Natural killer cell (primary cell): Measurements from ENCODE around the gene KDM2B. TPM values are rescaled to one million over a fixed set of nuclear protein-coding genes. Genes with fewer than 3 reads are reported as not detected.

Source experiments
- ATAC-seq, 3 donors: fragments of 150-1000 bp in 2 of 3; fragments of 200-7000 bp in 1 of 3; cut with Tn5 transposase; 1 replicate in 1 of 3; 2 replicates in 2 of 3; pipeline ENCODE4 v1.10.0; 2021; ENCODE audit warnings: mild to moderate bottlenecking in 2 of 3, moderate library complexity in 2 of 3
- DNase-seq, 2 donors: peaks; one replicate each; pipeline versions ENCODE4 v3.0.0 to v3.0.0-alpha.2; 2013 to 2021; ENCODE audit warnings: mixed read lengths in 1 of 2
- H3K27ac ChIP-seq: one replicate; pipeline ENCODE4 v1.5.1; 2013; ENCODE audit warnings: mild to moderate bottlenecking, low read length
- H3K27me3 ChIP-seq: one replicate; pipeline ENCODE4 v1.6.1; 2013; ENCODE audit warnings: low read length; ENCODE audit not compliant: control insufficient read depth, insufficient read depth
- H3K36me3 ChIP-seq: one replicate; pipeline ENCODE4 v1.6.1; 2013; ENCODE audit warnings: low read length; ENCODE audit not compliant: control insufficient read depth, insufficient read depth
- H3K4me1 ChIP-seq: one replicate; pipeline ENCODE4 v1.6.1; 2013; ENCODE audit warnings: low read length; ENCODE audit not compliant: control insufficient read depth, insufficient read depth
- H3K4me3 ChIP-seq: one replicate; pipeline ENCODE4 v1.5.1; 2013; ENCODE audit warnings: low read length
- H3K9me3 ChIP-seq: one replicate; pipeline ENCODE4 v1.6.1; 2013; ENCODE audit warnings: low read length; ENCODE audit not compliant: control insufficient read depth, insufficient read depth
- H3K27ac Mint-ChIP-seq, 2 donors: one replicate each; pipeline ENCODE4 v1.8.0; 2022; ENCODE audit warnings: mild to moderate bottlenecking in 2 of 2, mixed read lengths in 2 of 2, moderate library complexity in 1 of 2
- H3K27me3 Mint-ChIP-seq, 2 donors: one replicate each; pipeline ENCODE4 v1.8.0; 2022; ENCODE audit warnings: low read depth in 2 of 2, mixed read lengths in 2 of 2
- H3K36me3 Mint-ChIP-seq: one replicate; pipeline ENCODE4 v1.8.0; 2022; ENCODE audit warnings: mixed read lengths
- H3K4me1 Mint-ChIP-seq, 2 donors: one replicate each; pipeline ENCODE4 v1.8.0; 2022; ENCODE audit warnings: mixed read lengths in 2 of 2
- H3K4me3 Mint-ChIP-seq: one replicate; pipeline ENCODE4 v1.8.0; 2022; ENCODE audit warnings: mild to moderate bottlenecking, moderate library complexity, mixed read lengths
- H3K9me3 Mint-ChIP-seq, 2 donors: one replicate each; pipeline ENCODE4 v1.8.0; 2022; ENCODE audit warnings: mixed read lengths in 2 of 2
- WGBS: methylation state at CpG from one replicate; pipeline ENCODE4 v1.1.7; 2013; ENCODE audit warnings: missing lambda C conversion rate; ENCODE audit not compliant: insufficient coverage; 5-methylcytosine and 5-hydroxymethylcytosine counted together
- intact Hi-C: fragments of 100-400 bp; cut with micrococcal nuclease; formaldehyde crosslinking; loops from one replicate; pipeline ENCODE4 v1.14.2; 2022
- total RNA-seq, 4 donors: library from RNA; stranded (reverse); fragments of 120-200 nt in 1 of 4; gene quantifications; one replicate each; pipeline versions ENCODE4 v1.2.3 to v1.2.4, GENCODE V29; 2013 to 2022
- TF ChIP-seq, protein P1 (sequence below): fragments of 200-600 bp; IDR thresholded peaks from one replicate; pipeline ENCODE4 v1.8.0; 2022; ENCODE audit warnings: antibody characterized with exemption

Gene KDM2B
- total RNA-seq, 3 donors from 2014 or later (not counting 1 experiment from before 2014, with no cell fraction given): 97.3 to 106 (median 98.1) TPM

DNA sequence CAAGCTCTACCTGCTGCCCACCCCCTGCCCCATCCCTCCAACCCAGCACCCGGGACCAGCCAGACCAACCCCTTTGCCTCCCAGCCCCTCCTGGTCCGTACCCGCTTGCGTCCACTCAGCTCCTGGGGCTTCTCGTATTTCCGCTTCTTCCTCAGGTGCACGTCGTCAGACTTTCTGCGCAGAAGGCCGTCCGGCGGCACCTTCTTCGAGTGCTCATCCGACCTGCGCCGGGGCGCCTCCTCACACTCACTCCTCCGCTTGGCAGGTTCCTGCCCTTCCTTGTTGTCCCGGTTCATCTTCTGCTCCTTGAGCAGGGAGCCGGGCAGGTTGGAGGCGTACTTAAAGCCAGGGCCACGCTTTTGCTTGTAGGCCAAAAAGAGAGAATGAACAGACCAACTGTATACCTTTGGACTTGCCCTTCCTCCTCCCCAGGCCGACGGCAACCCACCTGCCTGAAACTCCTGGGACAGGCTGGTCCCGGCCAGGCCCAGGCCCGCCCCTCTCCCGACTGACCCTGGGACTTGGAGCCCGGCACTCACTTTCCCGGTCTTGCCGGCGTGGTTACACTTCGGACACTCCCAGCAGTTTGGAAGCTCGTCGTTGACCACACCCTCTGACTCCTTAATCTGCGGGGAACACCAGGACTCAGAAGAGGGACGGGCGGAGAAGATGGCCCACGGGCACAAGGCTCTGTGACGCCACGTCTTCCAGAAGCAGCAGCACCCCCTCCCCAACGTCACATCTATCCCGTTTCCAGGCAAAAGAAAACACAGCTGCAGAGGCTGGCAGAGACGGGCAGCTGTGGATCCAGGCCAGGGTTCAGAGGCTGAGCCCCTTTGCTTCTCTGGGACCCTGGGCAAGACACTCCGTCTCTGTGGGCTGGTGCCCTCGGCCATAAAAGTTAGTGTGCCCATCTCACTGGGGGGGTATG lies 136.6 kb downstream of the KDM2B start:
- Histone ChIP-seq H3K4me1 (no peaks in the 10 kb centered on the region), H3K27ac (no peak overlapping the region), H3K9me3 (no peaks in the 10 kb centered on the region), H3K27me3 (no peaks in the 10 kb centered on the region), H3K36me3 (peaks cover 42% of the 10 kb centered on the region), H3K4me3 (no peak overlapping the region)
- no peaks in the 10 kb centered on the region for H3K9me3 Mint-ChIP-seq
- H3K4me1 Mint-ChIP-seq: peaks cover 5 to 9% of the 10 kb centered on the region in 2 donors
- H3K27me3 Mint-ChIP-seq: no peaks in the 10 kb centered on the region
- H3K36me3 Mint-ChIP-seq: no peaks in the 10 kb centered on the region
- TF ChIP-seq, protein P1, sequence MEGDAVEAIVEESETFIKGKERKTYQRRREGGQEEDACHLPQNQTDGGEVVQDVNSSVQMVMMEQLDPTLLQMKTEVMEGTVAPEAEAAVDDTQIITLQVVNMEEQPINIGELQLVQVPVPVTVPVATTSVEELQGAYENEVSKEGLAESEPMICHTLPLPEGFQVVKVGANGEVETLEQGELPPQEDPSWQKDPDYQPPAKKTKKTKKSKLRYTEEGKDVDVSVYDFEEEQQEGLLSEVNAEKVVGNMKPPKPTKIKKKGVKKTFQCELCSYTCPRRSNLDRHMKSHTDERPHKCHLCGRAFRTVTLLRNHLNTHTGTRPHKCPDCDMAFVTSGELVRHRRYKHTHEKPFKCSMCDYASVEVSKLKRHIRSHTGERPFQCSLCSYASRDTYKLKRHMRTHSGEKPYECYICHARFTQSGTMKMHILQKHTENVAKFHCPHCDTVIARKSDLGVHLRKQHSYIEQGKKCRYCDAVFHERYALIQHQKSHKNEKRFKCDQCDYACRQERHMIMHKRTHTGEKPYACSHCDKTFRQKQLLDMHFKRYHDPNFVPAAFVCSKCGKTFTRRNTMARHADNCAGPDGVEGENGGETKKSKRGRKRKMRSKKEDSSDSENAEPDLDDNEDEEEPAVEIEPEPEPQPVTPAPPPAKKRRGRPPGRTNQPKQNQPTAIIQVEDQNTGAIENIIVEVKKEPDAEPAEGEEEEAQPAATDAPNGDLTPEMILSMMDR: no peak
- H3K27ac Mint-ChIP-seq: no peak overlapping the region
- H3K4me3 Mint-ChIP-seq: no peak overlapping the region
- WGBS: 95% methylated on average over 45 of the region's 45 CpGs
- DNase-seq: no peak
- no peak for ATAC-seq
- intact Hi-C loops: loop anchor here (1.0 kb wide), 1 partner anchor 110 kb away; no protein-coding TSS in a partner anchor

DNA sequence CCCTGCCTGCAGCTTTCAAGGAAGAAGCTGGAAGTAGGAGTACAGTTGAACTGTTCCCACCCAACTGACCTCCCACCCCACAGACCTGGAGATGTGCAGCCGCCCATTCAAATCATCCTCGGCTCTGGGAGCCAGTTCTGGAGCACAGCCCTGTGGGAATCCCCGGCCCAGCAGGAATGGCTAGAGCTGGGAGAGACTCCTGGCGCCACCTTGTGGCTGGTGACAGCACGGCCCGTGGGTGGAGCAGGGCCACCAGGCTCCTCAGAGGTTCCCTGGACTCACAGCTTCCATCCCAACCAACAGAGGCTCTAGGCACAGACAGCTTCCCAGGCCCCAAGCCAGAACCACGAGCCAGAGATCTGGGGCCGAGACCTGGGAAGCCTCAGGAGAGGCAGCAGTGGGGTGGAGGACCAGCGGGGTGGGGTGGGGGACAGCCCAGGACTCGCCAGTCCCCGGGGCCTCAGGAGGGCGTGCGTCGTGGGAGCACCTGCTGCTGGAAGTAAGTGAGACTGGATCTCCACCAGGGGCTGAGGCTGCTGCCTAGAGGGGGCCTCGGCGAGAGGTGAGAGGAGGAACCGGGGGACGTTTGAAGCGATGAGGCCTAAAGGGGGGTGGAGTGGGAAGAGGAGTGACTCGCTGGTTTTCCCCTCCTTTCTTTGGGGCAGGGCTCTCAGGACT lies 137.5 kb downstream of the KDM2B start:
- Mint-ChIP-seq H3K9me3 (no peaks in the 10 kb centered on the region), H3K4me1 (peaks cover 0 to under 1% of the 10 kb centered on the region in 2 donors), H3K27ac (no peak overlapping the region), H3K36me3 (no peaks in the 10 kb centered on the region), H3K27me3 (no peaks in the 10 kb centered on the region), H3K4me3 (no peak overlapping the region)
- 73% methylated on average over 19 of the region's 20 CpGs for WGBS
- intact Hi-C loops: loop anchor here (1.0 kb wide), 1 partner anchor 109 kb away; no protein-coding TSS in a partner anchor
- Histone ChIP-seq H3K4me1 (no peaks in the 10 kb centered on the region), H3K27me3 (no peaks in the 10 kb centered on the region), H3K9me3 (no peaks in the 10 kb centered on the region), H3K36me3 (peaks cover 47% of the 10 kb centered on the region), H3K4me3 (no peak overlapping the region), H3K27ac (no peak overlapping the region)
- TF ChIP-seq, protein P1: peak; percentile 68
- ATAC-seq: peak; percentile 75 to 85 (median 76)
- peak; percentile 64 to 76 for DNase-seq

DNA sequence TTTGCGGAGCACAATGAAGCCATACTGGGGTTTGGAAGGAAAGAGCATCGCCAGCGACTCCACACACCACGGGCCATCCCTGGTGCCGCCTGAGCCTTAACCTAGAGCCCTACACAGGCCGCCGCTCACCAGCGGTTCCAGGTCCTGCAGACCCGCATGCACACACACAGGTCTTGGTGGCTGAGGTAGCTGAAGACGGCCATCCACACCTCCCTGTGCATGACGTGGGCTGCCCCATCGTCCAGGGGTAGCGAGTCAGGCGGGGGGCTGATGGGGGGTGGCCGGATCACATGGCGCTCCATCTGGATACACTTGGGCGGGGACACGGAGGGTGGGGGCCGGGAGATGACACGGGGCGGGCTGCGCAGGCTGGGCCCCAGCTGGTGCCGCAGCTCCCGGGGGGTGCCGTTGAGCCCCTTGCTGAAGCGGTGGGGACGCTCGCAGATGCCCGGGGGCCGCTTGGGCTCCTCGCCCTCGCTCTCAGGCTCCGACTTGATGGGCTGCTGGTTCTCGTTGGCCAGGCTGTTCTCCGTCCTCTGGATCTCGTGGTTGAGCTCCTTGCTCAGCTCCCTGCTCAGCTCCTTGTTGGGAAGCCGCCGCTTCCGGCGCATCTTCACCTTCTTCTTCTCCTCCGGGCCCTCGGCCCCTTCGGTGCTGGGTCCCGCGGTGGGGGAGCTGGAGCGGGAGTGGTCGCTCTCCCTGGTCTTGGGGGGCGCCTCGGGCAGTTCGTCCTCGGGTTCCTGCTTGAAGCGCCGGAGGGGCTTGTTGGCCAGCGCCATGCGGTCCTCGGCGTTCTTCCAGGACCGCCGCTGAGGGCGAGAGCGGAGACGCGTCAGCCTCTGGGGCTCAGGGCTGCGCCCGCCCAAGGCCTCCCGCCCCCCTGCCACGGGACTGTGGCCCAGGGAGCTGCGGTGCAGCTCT lies 138.5 kb downstream of the KDM2B start:
- H3K27me3 Mint-ChIP-seq: no peaks in the 10 kb centered on the region
- ATAC-seq: no peak
- no peaks in the 10 kb centered on the region for H3K9me3 Mint-ChIP-seq
- intact Hi-C loops: no loop called here
- H3K4me3 Mint-ChIP-seq: no peak overlapping the region
- Histone ChIP-seq H3K36me3 (peaks cover 49% of the 10 kb centered on the region), H3K4me1 (no peaks in the 10 kb centered on the region), H3K4me3 (no peak overlapping the region), H3K27ac (no peak overlapping the region), H3K9me3 (no peaks in the 10 kb centered on the region), H3K27me3 (no peaks in the 10 kb centered on the region)
- H3K27ac Mint-ChIP-seq: no peak overlapping the region
- WGBS: 98% methylated on average over 68 of the region's 68 CpGs
- no peak for DNase-seq
- H3K36me3 Mint-ChIP-seq: no peaks in the 10 kb centered on the region
- H3K4me1 Mint-ChIP-seq: no peaks in the 10 kb centered on the region
- TF ChIP-seq, protein P1: no peak
